Metanephros (tissue), 1 donor: ENCODE data around the gene CLDN14. TPM values are rescaled to one million over a fixed set of nuclear protein-coding genes. Genes with fewer than 3 reads are reported as not detected.

Experiments
- total RNA-seq: library from RNA; depleted of rRNA; stranded (reverse); fragments of >200 nt; gene quantifications from one replicate; pipeline ENCODE4 v1.2.3, GENCODE V29; 2014

CLDN14 gene
- 5.5 TPM for total RNA-seq

GRCh38 chr21:36479415-36480402, at the start of gene CLDN14:
Gene CLDN14 (minus strand): TSS chr21:36480122. CDS start chr21:36461695, 18,427 bp downstream.

Other genes starting within 250 kb of the CLDN14 start
- gene MORC3, start 159.9 kb downstream of the CLDN14 start, total RNA-seq, result 45.9 TPM
- gene CHAF1B, start 94.7 kb downstream of the CLDN14 start, total RNA-seq, result 4.7 TPM
- 20.5 TPM for gene SIM2, start 219.0 kb upstream of the CLDN14 start, total RNA-seq